Osteoblast (primary cell): ENCODE results near the gene RSAD2. TPM values are rescaled to one million over a fixed set of nuclear protein-coding genes. Genes with fewer than 3 reads are reported as not detected.

Experiments used
- DNase-seq: peaks from one replicate; pipeline ENCODE4 v3.0.0; 2011; ENCODE audit warnings: low spot score, mixed read lengths; ENCODE audit not compliant: insufficient read length; ENCODE audit errors: missing footprints
- H2AFZ ChIP-seq: 2 replicates; pipeline ENCODE4 v1.6.0; 2011; ENCODE audit warnings: mild to moderate bottlenecking, low read length
- H3K27ac ChIP-seq: 2 replicates; pipeline ENCODE4 v1.5.1; 2011; ENCODE audit warnings: mild to moderate bottlenecking, low read depth, low read length, moderate library complexity
- H3K27me3 ChIP-seq: 2 replicates; pipeline ENCODE4 v1.6.0; 2012; ENCODE audit warnings: mild to moderate bottlenecking, control low read depth, inconsistent platforms, low read length, moderate library complexity; ENCODE audit not compliant: insufficient read depth
- H3K36me3 ChIP-seq: 2 replicates; pipeline ENCODE4 v1.5.1; 2011; ENCODE audit warnings: mild to moderate bottlenecking, low read length, control low read depth, moderate library complexity; ENCODE audit not compliant: insufficient read depth
- H3K4me1 ChIP-seq: 2 replicates; pipeline ENCODE4 v1.5.1; 2011; ENCODE audit warnings: mild to moderate bottlenecking, low read length, control low read depth, moderate library complexity; ENCODE audit not compliant: insufficient read depth
- H3K4me2 ChIP-seq: 2 replicates; pipeline ENCODE4 v1.6.0; 2011; ENCODE audit warnings: mild to moderate bottlenecking, low read length; ENCODE audit not compliant: insufficient read depth
- H3K4me3 ChIP-seq: fragments of 200-600 bp; sonication (generic); 3 replicates; pipeline ENCODE4 v1.5.1; 2012; ENCODE audit warnings: mild to moderate bottlenecking, low read length, inconsistent platforms; ENCODE audit not compliant: insufficient read depth
- H3K79me2 ChIP-seq: 2 replicates; pipeline ENCODE4 v1.6.0; 2012; ENCODE audit warnings: mild to moderate bottlenecking, low read length, control low read depth, inconsistent platforms; ENCODE audit not compliant: insufficient read depth
- H3K9me3 ChIP-seq: 2 replicates; pipeline ENCODE4 v1.5.1; 2011; ENCODE audit warnings: low read depth, low read length, control low read depth
- H4K20me1 ChIP-seq: 2 replicates; pipeline ENCODE4 v1.6.0; 2012; ENCODE audit warnings: mild to moderate bottlenecking, low read length, control low read depth; ENCODE audit not compliant: insufficient read depth
- total RNA-seq: library from RNA; depleted of rRNA; stranded (reverse); fragments of >200 nt; gene quantifications from 2 replicates; pipeline ENCODE4 v1.2.3, GENCODE V29; 2012
- TF ChIP-seq, protein P1 (sequence below): IDR thresholded peaks from 2 replicates; pipeline ENCODE4 v1.5.1; 2011; ENCODE audit warnings: mild to moderate bottlenecking, low read depth, low read length, moderate library complexity; ENCODE audit errors: extremely low read depth

RSAD2 gene
- total RNA-seq, 1 donor: 0.72 TPM

DNA sequence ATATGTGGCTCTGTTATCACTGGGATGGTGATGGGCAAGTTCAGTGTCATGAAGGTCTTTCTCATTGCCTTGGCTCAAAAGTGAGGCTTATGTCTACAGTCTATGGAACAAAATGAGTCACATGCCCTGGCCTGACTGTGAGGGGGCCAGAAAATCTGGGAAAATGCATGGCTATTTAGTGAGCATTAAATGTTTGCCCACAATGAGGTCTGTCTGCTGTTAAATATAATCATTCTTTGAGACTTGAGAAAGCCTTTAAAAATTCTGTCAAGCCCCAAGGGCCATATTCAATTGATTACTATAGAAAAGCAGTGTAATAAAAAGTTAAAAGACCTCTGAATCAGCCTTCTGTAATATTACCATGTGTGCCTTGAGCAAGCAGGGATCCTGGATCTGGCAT, 34.1 kb downstream of the RSAD2 start:
- TF ChIP-seq, protein P1, sequence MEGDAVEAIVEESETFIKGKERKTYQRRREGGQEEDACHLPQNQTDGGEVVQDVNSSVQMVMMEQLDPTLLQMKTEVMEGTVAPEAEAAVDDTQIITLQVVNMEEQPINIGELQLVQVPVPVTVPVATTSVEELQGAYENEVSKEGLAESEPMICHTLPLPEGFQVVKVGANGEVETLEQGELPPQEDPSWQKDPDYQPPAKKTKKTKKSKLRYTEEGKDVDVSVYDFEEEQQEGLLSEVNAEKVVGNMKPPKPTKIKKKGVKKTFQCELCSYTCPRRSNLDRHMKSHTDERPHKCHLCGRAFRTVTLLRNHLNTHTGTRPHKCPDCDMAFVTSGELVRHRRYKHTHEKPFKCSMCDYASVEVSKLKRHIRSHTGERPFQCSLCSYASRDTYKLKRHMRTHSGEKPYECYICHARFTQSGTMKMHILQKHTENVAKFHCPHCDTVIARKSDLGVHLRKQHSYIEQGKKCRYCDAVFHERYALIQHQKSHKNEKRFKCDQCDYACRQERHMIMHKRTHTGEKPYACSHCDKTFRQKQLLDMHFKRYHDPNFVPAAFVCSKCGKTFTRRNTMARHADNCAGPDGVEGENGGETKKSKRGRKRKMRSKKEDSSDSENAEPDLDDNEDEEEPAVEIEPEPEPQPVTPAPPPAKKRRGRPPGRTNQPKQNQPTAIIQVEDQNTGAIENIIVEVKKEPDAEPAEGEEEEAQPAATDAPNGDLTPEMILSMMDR: no peak
- H2AFZ ChIP-seq: no peak overlapping the region
- DNase-seq: no peak
- no peaks in the 10 kb centered on the region for H3K36me3 ChIP-seq
- H3K27me3 ChIP-seq: no peaks in the 10 kb centered on the region
- H3K4me1 ChIP-seq: no peaks in the 10 kb centered on the region
- no peaks in the 10 kb centered on the region for H4K20me1 ChIP-seq
- no peak overlapping the region for H3K4me2 ChIP-seq
- no peaks in the 10 kb centered on the region for H3K9me3 ChIP-seq
- H3K27ac ChIP-seq: no peak overlapping the region
- H3K4me3 ChIP-seq: no peak overlapping the region
- H3K79me2 ChIP-seq: no peaks in the 10 kb centered on the region

DNA sequence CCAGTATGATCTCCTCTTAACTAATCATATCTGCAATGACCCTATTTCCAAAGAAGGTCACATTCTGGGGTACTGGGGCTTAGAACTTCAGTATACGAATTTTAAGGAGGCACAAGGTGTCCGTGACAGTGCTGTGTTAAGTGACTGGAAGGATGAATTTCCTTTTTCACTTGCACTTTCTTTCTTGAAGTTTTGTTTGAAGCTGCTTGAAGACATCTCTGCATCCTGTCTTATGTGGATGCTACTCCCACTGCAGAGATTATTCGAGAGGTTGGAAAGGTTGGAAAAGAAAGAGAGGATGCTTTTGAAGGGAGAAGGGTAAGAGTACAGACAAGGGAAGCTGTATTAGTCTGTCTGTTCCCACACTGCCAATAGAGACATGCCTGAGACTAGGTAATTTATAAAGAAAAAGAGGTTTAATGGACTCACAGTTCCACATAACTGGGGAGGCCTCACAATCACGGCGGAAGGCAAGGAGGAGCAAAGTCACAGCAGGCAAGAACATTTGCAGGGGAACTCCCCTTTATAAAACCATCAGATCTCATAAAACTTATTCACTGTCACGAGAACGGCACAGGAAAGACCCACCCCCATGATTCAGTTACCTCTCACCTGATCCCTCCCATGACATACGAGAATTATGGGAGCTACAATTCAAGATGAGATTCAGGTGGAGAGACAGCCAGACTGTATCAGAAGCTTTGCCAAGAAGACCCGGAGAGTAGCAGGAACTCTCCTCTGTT, 36.0 kb downstream of the RSAD2 start:
- Histone ChIP-seq H3K4me3 (no peak overlapping the region), H3K4me1 (no peaks in the 10 kb centered on the region), H2AFZ (no peak overlapping the region), H3K27me3 (peaks cover 2% of the 10 kb centered on the region), H3K36me3 (no peaks in the 10 kb centered on the region), H3K27ac (no peak overlapping the region), H3K4me2 (no peak overlapping the region), H3K79me2 (no peaks in the 10 kb centered on the region), H4K20me1 (no peaks in the 10 kb centered on the region), H3K9me3 (no peaks in the 10 kb centered on the region)
- TF ChIP-seq, protein P1: no peak
- DNase-seq: no peak

DNA sequence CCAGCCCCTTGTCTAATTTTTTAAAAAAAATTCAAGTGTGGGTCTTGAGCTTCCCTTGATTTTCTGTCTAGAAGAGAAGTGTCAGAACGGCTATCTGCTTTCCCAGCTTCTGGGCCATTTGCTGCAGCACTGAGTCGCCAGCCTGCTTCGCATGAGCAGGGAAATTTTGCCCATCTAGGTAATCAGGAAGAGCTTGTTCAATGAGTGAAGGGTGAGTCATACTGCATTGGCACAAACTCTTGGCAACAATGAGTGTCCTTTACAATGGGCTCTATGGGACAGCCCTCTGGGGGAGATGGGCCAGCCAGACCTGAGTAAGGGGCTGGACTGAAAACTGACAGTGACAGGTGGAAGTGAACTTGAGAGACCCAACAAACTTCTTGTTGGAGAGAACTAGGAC, 37.3 kb downstream of the RSAD2 start:
- no peaks in the 10 kb centered on the region for H3K79me2 ChIP-seq
- no peak overlapping the region for H3K27ac ChIP-seq
- DNase-seq: no peak
- H2AFZ ChIP-seq: no peak overlapping the region
- no peaks in the 10 kb centered on the region for H4K20me1 ChIP-seq
- no peak overlapping the region for H3K4me3 ChIP-seq
- TF ChIP-seq, protein P1: no peak
- no peaks in the 10 kb centered on the region for H3K4me1 ChIP-seq
- peaks cover 10% of the 10 kb centered on the region for H3K27me3 ChIP-seq
- H3K9me3 ChIP-seq: no peaks in the 10 kb centered on the region
- no peaks in the 10 kb centered on the region for H3K36me3 ChIP-seq
- no peak overlapping the region for H3K4me2 ChIP-seq

DNA sequence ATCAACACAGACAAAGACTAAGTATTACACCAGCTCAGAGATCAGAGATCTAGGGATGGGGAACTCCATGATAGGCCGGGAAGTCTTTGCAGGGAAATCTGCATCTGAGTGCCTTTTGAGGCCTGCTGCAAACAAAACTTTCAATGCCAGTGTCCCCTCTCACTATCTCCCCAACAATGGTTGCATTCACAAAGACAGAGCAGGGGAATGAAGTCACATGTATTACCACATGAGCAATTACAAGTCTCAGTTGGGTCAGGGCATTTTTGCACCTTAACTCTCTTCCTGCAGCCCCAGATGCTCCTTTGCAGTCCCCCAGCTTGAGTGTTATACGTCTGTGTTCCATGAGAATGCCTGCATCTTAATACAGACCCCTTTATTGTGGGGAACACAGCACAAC, 37.8 kb downstream of the RSAD2 start:
- no peak for DNase-seq
- no peaks in the 10 kb centered on the region for H4K20me1 ChIP-seq
- no peak overlapping the region for H3K4me3 ChIP-seq

More for the DNA sequence above, 37.8 kb downstream of the RSAD2 start:
- H3K4me1 ChIP-seq: no peaks in the 10 kb centered on the region
- H3K79me2 ChIP-seq: no peaks in the 10 kb centered on the region
- peaks cover 10% of the 10 kb centered on the region for H3K27me3 ChIP-seq
- H3K36me3 ChIP-seq: no peaks in the 10 kb centered on the region
- no peak overlapping the region for H3K27ac ChIP-seq
- no peak overlapping the region for H2AFZ ChIP-seq
- TF ChIP-seq, protein P1: no peak
- no peaks in the 10 kb centered on the region for H3K9me3 ChIP-seq
- H3K4me2 ChIP-seq: no peak overlapping the region
